HG03439 (cell line): ENCODE data around the gene EGLN1.
A peak's percentile ranks its signal among the peaks of the same experiment; 100 is the strongest.

ENCODE experiments used
- ATAC-seq: cut with Tn5 transposase; IDR thresholded peaks from one replicate; pipeline ENCODE4 v1.9.1; 2021; ENCODE audit warnings: mild to moderate bottlenecking, moderate library complexity; ENCODE audit not compliant: unreplicated experiment

The EGLN1 gene

DNA sequence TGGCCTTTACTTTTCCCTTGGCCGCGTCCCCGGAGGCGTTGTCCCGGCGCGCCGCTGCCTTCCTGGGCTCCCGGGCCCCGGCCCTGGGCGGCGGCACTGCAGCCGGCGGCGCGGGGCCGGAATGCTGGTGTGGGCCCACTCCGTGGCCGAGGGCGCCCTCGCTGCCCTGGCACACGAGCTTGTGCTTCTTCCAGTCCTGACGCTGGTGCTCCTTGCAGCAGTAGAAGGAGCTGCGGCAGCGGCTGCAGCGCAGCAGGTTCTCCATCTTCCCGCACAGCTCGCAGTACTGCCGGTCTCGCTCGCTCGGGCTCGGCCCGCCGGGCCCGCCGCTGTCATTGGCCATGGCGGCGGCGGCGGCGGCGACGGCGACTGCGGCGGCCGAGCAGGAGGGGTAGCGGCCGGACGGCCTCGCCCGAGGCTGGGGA, 529 bp downstream of the EGLN1 start:
- ATAC-seq: peak; percentile 24

DNA sequence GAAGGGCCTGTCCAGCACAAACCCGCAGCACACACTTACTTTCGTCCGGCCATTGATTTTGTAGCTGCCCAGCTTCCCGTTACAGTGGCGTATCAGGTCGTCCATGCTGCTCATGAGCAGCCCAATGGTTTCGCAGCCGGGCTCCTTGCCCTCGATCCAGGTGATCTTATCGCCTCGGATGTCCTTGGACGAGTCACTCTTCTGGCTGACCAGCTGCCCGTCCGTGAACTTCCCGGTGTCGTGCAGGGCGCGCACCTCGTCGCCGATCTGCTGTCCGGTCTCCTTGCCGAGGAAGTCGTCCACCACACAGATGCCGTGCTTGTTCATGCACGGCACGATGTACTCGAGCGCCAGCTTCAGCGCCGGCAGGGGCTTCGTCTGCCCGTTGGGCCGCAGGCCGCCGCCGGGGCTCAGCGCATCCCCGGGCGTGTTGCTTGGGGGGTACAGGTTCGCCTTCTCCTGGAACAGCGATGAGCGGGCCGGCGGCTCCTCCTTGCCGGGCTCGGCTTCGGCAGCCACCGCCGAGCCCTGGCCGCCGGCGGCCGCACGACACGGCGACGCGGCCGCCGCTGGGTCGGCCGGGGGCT, 1.0 kb downstream of the EGLN1 start:
- peak; percentile 5 for ATAC-seq

DNA sequence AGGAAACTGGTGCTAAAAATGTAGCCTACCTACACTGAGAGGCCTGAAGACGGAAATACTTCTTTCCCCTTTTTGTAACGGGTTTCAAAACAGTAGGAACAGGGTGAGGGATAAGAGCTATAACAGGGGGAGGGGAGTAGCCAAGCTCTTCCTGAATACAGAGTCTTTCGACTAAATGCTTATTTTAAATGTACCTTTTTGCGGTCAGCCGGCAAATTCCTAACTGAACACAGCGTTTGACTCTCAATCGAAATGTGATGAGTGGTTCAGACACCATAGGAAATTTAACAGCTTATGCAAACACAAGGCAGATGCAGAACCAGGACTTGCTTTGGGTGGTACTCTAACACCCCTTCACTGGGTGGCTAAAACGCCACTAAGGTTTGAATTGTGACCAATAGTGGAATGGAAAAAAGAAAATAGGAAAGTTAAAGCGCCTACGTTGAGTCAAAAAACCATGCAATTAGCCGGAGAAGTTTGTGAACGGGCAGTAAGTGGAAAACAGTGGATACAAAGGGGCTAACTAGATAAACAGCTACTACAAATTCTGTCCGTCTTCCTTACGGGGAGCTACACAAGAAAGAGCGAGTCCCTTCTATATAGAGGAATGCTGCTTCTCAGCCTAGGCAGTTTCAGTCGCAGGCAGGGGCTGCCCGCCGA, 1.7 kb downstream of the EGLN1 start:
- no peak for ATAC-seq

DNA sequence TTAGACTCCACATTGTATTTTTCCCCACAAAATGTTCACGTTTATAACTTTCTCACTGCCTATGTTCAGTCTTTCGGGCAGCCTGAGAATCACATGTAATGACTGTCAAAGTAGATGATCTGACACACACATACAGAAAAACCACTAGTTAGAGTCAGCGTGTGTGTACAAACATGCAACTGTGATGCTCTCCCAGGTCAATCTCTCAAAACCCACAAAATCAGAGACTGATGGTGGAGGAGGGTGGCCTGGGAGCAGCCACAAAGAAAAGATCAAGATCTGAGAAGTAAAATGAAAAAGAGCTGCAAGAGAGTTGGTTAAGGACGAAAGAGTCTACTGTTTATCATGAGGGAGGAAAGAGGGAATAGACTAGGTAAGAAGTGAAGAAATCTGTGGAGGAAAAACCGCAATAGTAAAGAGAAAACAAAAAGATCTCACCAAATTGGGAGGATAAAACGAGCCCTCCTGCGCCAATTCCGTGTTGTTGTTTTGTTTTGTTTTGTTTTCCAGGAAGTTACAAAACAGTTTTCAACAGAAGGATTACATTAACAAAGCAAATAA, 2.3 kb downstream of the EGLN1 start:
- no peak for ATAC-seq

DNA sequence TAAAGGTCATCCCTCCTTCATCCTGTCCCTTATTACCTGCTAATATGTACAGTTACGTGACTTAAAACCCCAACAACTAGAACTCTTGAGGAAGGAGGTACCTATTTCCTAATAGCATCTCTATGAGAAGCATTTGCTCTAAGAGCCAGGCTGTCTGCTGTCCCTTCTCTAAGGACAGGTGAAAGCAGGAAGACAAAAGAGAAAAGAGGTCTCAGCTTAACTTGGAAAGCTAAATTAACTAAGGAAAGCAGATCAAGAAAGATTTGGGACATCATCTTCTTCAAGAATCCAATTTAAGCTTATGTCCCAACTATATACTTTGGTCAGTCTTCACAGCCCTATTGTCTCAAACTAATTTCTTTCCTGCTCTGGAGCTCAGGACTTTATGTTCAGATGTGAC, 2.9 kb downstream of the EGLN1 start:
- no peak for ATAC-seq

DNA sequence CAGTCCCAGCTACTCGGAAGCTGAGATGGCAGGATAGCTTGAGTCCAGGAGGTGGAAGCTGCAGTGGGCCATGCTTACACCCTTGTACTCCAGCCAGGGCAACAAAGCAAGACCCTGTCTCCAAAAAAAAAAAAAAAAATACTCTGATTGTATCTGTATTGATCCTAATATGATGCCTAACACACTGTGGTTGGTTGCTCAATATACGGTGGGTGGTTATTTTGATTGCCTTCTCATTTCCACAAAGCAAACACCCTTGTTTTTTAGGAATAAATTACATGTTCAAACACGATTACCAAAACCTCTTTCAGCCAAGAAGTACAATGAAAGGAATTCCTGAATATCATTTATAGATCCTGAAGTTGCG, 3.4 kb downstream of the EGLN1 start:
- ATAC-seq: no peak

DNA sequence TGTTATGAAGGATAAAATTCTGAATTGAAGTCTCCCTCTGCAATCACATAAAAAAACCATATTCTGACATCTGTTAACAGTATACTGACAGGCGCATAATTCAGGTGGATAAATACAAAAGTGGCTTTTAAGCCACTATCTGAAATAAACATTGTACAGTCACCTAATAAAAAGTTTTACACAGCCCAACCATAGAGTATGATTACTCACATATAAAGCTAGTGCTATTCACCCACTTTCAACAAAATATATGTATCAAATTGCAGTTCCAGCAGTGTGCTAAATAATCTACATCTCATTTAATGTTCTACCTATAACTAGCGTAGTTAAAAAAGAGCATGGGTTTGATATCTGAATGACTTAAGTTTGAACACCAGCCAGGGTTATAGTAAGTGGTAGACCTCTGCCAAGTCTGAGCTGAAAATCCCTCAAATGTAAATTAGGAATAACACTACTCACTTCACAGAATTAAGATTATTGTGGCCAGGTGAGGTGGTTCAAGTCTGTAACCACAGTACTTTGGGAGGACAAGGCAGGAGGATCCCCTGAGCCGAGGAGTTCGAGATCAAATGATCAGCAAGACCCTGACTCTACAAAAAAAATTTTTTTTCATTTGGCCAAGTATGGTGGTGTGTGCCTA, 3.9 kb downstream of the EGLN1 start:
- no peak for ATAC-seq

DNA sequence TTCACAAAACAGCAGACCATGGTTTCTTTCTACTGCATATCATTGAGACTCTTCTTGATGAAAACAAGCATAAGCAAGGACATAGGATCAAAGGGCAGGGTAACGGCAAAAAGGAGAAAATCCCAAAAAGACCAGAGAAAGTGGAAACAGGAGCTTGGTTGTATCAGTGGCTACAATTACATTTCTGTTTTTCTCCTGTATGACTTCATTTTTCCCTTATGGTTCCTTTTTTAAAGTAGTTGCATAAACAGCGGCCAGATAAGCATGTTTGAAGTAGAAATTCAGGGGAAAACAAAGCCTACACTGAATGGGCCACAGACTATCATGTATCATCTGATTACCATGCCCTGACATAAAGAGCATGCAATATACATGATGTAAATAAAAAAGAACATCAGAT, 4.6 kb downstream of the EGLN1 start:
- no peak for ATAC-seq

DNA sequence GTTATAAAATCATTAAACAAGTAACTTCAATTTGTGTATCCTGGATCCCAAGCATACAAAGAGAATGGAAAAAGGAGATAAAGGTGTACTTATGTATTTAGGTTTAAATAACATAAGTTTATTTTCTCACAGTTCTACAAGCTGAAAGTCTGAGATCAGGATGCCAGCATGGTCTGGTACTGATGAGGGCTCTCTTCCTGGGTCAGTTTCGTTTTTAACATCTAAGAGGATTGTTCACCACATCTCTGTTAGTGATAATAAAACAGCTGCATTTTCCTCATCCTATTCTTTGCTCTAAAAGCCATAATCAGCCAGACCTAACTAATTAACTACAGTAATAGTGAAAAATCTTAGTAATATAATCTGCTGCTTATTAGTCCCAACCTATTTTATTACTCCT, 5.2 kb downstream of the EGLN1 start:
- ATAC-seq: no peak

DNA sequence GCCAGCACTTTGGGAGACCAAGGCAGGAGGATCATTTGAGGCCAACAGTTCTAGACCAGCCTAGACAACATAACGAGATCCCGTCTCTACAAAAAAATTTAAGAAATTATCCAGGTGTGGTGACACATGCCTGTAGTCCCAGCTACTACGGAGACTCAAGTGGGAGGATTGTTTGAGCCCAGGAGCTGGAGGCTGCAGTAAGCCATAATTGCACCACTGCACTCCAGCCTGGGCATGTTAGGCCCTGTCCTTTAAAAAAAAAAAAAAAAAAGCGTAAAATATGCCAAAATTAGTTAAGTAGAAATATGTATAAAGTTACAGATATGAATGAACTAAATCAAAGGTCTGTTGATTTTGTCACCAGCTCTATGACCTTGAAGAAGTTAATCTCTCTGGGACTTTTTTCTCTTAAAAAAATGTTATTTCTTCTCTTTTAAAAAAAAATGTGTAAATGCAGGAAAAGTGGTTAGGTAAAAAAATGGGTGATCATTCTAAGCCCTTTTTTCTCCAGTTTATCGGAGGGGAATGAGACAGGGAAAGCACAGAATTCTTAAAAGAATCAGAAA, 7.0 kb downstream of the EGLN1 start:
- no peak for ATAC-seq

DNA sequence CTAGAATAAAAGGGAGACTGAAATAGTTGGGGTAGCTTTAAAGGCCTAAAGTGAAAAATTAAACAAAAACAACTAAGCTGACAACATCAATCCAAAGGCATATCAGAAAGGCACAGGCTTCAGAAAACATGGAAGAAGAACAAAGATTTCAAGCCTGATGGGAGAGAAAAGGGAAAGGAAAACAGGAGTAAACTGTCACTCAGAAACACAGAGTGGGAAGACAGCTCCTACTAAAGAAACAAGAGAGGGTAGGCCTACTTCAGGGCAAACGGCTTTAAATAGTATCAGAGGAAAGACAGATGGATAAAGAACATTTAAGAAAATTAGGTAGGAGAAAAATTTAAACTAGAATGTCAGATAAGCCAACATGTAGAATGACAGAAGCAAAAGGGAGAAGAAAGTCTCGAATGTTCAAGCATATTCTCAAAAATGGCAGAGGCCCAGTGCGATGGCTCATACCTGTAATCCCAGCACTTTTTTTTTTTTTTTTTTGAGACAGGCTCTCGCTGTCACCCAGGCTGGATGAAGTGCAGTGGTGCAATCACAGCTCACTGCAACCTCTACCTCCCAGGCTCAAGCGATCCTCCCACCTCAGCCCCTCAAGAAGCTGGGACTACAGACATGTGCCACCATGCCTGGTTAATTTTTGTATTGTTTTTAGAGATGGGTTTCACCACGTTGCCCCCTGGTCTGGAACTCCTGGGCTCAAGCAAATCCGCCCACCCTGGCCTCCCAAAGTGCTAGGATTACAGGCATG, 7.6 kb downstream of the EGLN1 start:
- no peak for ATAC-seq

DNA sequence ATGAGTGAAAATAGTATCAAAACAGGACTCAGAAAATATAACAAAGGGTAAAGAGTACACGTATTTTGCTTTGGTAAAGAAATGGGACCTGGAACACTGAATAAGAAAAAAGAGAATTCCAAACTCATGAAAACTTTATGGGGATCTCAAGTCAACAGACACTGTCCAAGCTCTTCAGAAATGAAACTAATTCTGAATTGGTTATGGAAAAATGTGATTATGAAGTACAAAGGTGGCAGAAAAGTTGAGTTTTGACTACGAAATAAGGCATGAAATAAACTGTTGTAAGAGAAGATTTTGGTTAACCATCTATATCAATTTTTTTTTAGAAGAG, 8.4 kb downstream of the EGLN1 start:
- no peak for ATAC-seq

DNA sequence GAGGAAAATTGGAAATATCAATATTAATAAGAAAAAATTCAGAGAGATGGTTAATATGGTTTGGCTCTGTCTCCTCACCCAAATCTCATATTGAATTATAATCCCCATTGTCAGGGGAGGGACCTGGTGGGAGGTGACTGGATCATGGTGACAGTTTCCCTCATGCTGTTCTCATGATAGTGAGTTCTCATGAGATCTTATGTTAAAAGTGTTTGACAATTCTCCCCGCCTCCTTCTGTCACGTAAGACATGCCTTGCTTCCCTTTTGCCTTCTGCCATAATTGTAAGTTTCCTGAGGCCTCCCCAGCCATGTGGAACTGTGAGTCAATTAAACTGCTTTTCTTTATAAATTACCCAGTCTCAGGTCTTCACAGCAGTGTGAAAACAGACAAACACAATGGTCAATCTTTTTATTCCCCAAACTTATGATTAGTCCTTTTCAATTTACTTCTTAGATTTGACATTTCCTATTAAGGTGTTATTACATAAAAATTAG, 11.0 kb downstream of the EGLN1 start:
- no peak for ATAC-seq

DNA sequence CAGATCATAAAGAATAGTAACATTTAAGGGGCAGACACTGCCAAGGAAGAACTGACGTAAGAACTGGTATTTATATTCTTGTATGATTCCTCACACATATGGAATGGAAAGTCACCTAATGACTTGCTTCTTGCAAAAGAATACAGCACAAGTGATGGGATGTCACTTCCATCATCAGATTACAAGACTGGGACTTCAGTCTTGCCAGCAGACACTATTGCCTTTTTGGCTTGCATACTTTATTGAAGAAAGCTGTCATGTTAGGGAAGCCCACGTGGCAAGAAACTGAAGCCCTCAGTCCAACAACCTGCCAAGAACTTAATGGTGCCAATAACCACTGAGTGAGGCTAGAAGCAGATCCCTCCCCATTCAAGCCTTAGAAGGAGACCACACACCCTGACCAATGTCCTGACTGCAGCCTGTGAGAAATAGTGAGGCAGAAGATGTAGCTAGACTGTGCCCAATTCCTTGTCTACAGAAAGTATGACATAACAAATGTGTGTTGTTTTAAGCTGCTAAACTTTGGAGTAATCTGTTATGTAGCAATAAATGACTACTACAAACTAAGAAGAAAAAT, 12.0 kb downstream of the EGLN1 start:
- ATAC-seq: no peak

DNA sequence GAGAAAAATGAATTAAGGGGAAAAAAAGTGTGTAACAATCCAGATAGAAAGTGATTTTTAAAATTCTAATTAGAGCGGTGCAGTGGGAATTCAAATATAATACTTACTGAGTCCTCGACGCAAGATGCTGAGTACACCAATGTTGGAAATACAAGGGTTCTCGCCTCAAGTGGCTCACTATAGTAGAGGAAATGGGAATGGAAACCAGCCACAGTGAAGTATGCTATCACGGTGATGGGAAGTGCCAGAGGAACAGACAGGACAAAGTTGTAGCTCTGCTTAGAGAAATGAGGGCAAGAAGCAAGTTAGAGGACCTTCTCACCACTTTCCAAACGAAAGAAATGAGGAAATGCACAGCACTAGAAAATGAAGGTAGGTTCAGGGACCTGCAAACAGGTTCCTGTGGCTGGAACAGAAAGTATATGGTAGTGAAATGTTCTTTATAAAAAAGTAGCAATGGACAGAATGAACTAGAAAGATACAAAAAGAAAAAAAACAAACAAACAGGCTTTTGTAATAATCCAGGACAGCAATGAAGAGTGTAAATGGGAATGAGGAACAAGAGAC, 13.5 kb downstream of the EGLN1 start:
- no peak for ATAC-seq

DNA sequence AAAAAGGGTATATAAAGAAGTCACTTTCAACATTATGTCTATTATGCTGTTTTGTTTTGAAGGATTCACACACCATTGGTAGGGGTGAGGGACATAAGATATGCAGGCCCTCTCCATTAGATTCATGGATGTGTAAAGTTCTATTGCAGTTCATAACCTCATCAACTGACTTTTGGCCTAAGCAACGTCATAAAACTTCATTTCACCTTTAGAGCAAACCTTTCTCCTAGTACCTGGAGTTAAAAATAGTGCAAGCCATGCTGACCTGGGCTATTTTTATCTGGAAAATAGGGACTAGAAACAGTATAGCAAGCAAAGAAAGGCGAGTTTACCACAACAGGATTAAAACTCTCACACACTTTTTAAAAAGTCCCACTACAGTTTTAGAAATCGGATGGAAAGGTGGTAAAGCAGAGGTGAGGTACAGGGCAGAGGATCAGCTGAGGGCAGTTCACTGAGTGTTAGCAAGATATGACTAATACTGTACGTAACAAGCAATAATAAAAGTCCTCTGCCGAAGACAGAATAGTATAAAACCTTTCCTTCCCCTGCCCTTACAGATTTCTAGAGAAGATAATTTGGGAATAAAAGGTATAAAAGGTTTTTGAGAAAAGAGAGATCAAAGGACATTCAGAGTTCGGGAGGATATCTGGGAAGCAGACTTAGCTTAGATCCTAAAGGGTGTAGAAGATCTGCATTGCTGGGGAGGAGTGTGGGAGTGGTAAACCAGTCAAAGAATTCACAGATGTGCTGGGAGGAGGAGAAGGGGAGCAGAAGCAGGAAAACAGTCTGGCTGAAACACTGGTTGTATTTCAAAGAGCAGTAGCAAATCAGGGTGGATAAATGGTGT, 14.3 kb downstream of the EGLN1 start:
- ATAC-seq: peak; percentile 81

DNA sequence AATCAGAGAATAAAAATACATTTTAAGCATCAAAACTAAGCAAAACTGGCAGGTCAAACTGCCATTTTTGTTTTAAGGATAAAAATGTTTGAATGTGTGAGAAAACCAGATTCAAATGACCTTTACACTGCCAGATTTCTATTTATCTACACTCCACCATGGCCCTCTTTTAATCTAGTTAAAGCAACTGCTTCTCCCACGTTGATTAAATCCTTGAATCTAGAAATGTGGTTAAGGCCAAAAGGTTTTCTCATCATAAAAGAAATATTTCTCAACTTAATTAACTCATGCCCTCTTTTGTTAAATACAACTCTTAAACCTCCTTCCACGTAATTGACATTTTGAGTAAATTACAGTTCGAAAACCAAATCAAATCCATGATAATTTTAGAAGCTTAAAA, 15.0 kb downstream of the EGLN1 start:
- no peak for ATAC-seq

DNA sequence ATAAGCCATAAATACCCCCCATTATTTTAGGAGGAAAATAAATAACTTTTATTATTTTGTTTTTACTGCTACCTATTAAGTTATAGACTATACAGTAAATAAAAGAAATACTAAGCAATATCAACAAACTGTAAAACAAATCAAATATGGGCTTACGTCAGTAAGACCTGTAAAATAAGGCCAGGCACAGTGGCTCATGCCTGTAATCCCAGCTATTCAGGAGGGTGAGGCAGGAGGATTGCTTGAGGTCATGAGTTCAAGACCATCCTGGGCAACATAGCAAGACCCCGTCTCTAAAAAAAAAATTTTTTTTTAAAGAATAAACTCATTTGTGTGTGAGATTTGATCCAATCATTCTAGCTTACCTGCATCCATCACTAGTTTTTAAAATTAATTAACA, 17.8 kb downstream of the EGLN1 start:
- no peak for ATAC-seq

DNA sequence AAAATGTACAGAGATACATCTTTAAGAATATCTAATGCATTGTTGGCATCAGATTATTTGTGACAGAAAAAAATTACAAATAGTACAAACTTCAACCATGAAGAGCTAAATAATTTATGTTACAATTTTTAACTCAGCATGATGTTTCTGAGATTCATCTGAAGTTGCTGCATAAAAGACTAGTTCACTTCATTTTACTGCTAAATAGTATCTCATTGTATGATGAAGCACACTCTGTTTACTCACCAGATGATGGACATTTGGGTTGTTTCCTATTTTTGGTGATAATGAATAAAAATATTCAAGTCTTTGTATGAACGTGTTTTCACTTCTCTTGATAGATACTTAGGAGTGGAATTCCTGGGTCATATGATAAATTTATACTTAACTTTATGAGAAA, 20.6 kb downstream of the EGLN1 start:
- no peak for ATAC-seq
